GM12878 (cell line): ENCODE measurements around the gene RPL18.

Experiments
- BRCA1 ChIP-seq: IDR thresholded peaks from 2 replicates; pipeline ENCODE4 v1.6.1; 2011; ENCODE audit warnings: low read depth, low read length, improper control_type of control experiment
- CHD2 ChIP-seq: IDR thresholded peaks from 2 replicates; pipeline ENCODE4 v1.6.1; 2011; ENCODE audit warnings: low read depth, low read length, improper control_type of control experiment, borderline replicate concordance
- DPF2 ChIP-seq: fragments of 450-650 bp; IDR thresholded peaks from 2 replicates; pipeline ENCODE4 v1.6.1; 2017; ENCODE audit warnings: mild to moderate bottlenecking
- ESRRA ChIP-seq: IDR thresholded peaks from 2 replicates; pipeline ENCODE4 v1.6.1; 2012; ENCODE audit warnings: mild to moderate bottlenecking, low read length, improper control_type of control experiment
- EZH2 ChIP-seq: IDR thresholded peaks from 2 replicates; pipeline ENCODE4 v1.6.1; 2012; ENCODE audit warnings: low read depth, mild to moderate bottlenecking, control low read depth, inconsistent platforms, low read length, borderline replicate concordance; ENCODE audit not compliant: control insufficient read depth
- HDAC2 ChIP-seq: fragments of 200-600 bp; sonication (generic); IDR thresholded peaks from 2 replicates; pipeline ENCODE4 v1.6.1; 2017
- JUNB ChIP-seq: IDR thresholded peaks from 2 replicates; pipeline ENCODE4 v1.6.1; 2016; ENCODE audit warnings: antibody characterized with exemption, mild to moderate bottlenecking
- PAX5 ChIP-seq: IDR thresholded peaks from 2 replicates; pipeline ENCODE4 v1.6.1; 2011; ENCODE audit warnings: low read depth, low read length, borderline replicate concordance
- POLR2AphosphoS2 ChIP-seq: IDR thresholded peaks from 2 replicates; pipeline ENCODE4 v1.6.1; 2011; ENCODE audit warnings: low read depth, mild to moderate bottlenecking, low read length, improper control_type of control experiment, moderate library complexity
- POLR2AphosphoS5 ChIP-seq: IDR thresholded peaks from 2 replicates; pipeline ENCODE4 v1.6.1; 2011; ENCODE audit warnings: mild to moderate bottlenecking, low read length, inconsistent platforms
- WRNIP1 ChIP-seq: IDR thresholded peaks from 2 replicates; pipeline ENCODE4 v1.6.1; 2011; ENCODE audit warnings: low read depth, low read length, improper control_type of control experiment, borderline replicate concordance
- TF ChIP-seq, protein P1 (sequence below): IDR thresholded peaks from 2 replicates; pipeline ENCODE4 v1.6.1; 2012; ENCODE audit warnings: mild to moderate bottlenecking, low read depth, low read length
- TF ChIP-seq, protein P2 (sequence below): fragments of 450-650 bp; IDR thresholded peaks from 2 replicates; pipeline ENCODE4 v1.6.1; 2017; ENCODE audit warnings: mild to moderate bottlenecking
- TF ChIP-seq, protein P3 (sequence below), 3 experiments: IDR thresholded peaks in 2 of 3; conservative IDR thresholded peaks in 1 of 3; 2 replicates each; pipeline ENCODE4 v1.5.1; 2011; ENCODE audit warnings: low read depth in 3 of 3, low read length in 3 of 3, mild to moderate bottlenecking in 3 of 3, control low read depth in 2 of 3, moderate library complexity in 2 of 3, inconsistent platforms in 1 of 3, mixed read lengths in 1 of 3; ENCODE audit not compliant: control insufficient read depth in 2 of 3, insufficient read depth in 1 of 3; ENCODE audit errors: extremely low read depth in 1 of 3

DNA sequence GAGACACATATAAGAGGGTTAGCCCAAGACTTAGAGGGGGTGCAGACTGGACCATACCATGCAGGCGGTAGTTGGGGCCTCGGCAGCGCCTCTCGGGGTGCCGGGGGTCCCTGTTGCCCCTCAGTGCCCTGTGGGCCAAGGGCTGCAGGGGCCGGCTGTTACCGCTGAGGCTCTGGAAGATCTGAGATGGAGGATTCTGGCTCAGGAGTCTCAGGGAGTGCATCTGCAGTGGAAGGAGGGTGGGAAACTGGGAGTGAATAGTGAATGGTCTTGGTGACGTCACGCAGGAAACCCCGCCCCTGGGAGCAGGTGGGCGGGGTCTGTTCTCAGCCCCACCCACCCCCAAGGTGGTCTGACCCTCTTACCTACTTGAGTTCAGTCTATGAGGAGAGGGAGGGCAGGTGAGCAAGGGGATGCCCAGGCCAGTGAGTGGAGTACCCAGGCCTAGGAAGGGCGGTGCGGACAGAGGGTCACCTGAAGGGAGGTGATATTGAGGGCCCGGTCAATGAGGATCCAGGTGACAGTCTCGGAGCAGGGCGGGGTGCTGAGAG, 19.9 kb upstream of the RPL18 start:
- TF ChIP-seq, protein P1, sequence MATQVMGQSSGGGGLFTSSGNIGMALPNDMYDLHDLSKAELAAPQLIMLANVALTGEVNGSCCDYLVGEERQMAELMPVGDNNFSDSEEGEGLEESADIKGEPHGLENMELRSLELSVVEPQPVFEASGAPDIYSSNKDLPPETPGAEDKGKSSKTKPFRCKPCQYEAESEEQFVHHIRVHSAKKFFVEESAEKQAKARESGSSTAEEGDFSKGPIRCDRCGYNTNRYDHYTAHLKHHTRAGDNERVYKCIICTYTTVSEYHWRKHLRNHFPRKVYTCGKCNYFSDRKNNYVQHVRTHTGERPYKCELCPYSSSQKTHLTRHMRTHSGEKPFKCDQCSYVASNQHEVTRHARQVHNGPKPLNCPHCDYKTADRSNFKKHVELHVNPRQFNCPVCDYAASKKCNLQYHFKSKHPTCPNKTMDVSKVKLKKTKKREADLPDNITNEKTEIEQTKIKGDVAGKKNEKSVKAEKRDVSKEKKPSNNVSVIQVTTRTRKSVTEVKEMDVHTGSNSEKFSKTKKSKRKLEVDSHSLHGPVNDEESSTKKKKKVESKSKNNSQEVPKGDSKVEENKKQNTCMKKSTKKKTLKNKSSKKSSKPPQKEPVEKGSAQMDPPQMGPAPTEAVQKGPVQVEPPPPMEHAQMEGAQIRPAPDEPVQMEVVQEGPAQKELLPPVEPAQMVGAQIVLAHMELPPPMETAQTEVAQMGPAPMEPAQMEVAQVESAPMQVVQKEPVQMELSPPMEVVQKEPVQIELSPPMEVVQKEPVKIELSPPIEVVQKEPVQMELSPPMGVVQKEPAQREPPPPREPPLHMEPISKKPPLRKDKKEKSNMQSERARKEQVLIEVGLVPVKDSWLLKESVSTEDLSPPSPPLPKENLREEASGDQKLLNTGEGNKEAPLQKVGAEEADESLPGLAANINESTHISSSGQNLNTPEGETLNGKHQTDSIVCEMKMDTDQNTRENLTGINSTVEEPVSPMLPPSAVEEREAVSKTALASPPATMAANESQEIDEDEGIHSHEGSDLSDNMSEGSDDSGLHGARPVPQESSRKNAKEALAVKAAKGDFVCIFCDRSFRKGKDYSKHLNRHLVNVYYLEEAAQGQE: no peak
- 0 out of 2 replicates have a peak, but pooled peaks have one; percentile 12 for TF ChIP-seq DPF2
- TF ChIP-seq EZH2: no peak
- TF ChIP-seq POLR2AphosphoS2: no peak
- no peak for TF ChIP-seq ESRRA
- TF ChIP-seq, protein P2, sequence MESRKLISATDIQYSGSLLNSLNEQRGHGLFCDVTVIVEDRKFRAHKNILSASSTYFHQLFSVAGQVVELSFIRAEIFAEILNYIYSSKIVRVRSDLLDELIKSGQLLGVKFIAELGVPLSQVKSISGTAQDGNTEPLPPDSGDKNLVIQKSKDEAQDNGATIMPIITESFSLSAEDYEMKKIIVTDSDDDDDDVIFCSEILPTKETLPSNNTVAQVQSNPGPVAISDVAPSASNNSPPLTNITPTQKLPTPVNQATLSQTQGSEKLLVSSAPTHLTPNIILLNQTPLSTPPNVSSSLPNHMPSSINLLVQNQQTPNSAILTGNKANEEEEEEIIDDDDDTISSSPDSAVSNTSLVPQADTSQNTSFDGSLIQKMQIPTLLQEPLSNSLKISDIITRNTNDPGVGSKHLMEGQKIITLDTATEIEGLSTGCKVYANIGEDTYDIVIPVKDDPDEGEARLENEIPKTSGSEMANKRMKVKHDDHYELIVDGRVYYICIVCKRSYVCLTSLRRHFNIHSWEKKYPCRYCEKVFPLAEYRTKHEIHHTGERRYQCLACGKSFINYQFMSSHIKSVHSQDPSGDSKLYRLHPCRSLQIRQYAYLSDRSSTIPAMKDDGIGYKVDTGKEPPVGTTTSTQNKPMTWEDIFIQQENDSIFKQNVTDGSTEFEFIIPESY: no peak; the same call in 1 of the 2 replicates
- TF ChIP-seq PAX5: no peak
- TF ChIP-seq WRNIP1: no peak
- TF ChIP-seq, protein P3, sequence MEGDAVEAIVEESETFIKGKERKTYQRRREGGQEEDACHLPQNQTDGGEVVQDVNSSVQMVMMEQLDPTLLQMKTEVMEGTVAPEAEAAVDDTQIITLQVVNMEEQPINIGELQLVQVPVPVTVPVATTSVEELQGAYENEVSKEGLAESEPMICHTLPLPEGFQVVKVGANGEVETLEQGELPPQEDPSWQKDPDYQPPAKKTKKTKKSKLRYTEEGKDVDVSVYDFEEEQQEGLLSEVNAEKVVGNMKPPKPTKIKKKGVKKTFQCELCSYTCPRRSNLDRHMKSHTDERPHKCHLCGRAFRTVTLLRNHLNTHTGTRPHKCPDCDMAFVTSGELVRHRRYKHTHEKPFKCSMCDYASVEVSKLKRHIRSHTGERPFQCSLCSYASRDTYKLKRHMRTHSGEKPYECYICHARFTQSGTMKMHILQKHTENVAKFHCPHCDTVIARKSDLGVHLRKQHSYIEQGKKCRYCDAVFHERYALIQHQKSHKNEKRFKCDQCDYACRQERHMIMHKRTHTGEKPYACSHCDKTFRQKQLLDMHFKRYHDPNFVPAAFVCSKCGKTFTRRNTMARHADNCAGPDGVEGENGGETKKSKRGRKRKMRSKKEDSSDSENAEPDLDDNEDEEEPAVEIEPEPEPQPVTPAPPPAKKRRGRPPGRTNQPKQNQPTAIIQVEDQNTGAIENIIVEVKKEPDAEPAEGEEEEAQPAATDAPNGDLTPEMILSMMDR (IDR thresholded peaks at IDR 0.05 in 2 of 3, conservative IDR thresholded peaks at IDR 0.05 in 1 of 3; ENCODE audit: control insufficient read depth in 2 of 3, extremely low read depth in 1 of 3, insufficient read depth in 1 of 3, low read depth in 3 of 3, low read length in 3 of 3): no peak
- TF ChIP-seq BRCA1: no peak
- no peak for TF ChIP-seq POLR2AphosphoS5
- TF ChIP-seq CHD2: no peak
- TF ChIP-seq JUNB: no peak
- TF ChIP-seq HDAC2: no peak
